HG03457 (cell line): Measurements from ENCODE around the gene AWAT2.
"Not testable (repeated sequence)": the region's sequence is repeated elsewhere in the genome, so short reads cannot be mapped to it uniquely, and the experiment has no call there.

Experiments used
- ATAC-seq: cut with Tn5 transposase; IDR thresholded peaks from one replicate; pipeline ENCODE4 v1.9.1; 2021; ENCODE audit warnings: moderate number of reproducible peaks; ENCODE audit not compliant: unreplicated experiment

Gene AWAT2

GRCh38 chrX:70001708-70002341, 47.9 kb downstream of the AWAT2 start:
- no peak for ATAC-seq

GRCh38 chrX:70001269-70001668, 48.5 kb downstream of the AWAT2 start:
- ATAC-seq = no peak

- not testable (repeated sequence) for ATAC-seq
Observed at GRCh38 chrX:69998299-69998698, 51.4 kb downstream of the AWAT2 start.

- no peak for ATAC-seq
Observed at GRCh38 chrX:69996113-69996468, 53.6 kb downstream of the AWAT2 start.

GRCh38 chrX:69995362-69996112, 54.2 kb downstream of the AWAT2 start:
- ATAC-seq = no peak

GRCh38 chrX:69993494-69993893, 56.2 kb downstream of the AWAT2 start:
- no peak for ATAC-seq

GRCh38 chrX:69991685-69992084, 58.1 kb downstream of the AWAT2 start:
- ATAC-seq = no peak
